Subcutaneous adipose tissue (tissue), 4 donors: ENCODE measurements around the gene ATP2A1. TPM values are rescaled to one million over a fixed set of nuclear protein-coding genes. Genes with fewer than 3 reads are reported as not detected.

Experiments
- CTCF ChIP-seq: fragments of 450-650 bp; IDR thresholded peaks from one replicate; pipeline ENCODE4 v1.5.1; 2016; ENCODE audit warnings: low read depth, mild to moderate bottlenecking, control low read depth, antibody characterized with exemption, moderate library complexity
- total RNA-seq, 4 donors: library from RNA; depleted of rRNA; stranded (reverse); fragments of >200 nt; gene quantifications; one replicate each; pipeline ENCODE4 v1.1.0, GENCODE V29; 2016

ATP2A1 gene
- total RNA-seq, result under 1 TPM in 3 of 4 donors, not detected in 1; 0.19 to 0.44 (median 0.34) TPM

GRCh38 chr16:28878083-28878926 lies at the start of gene ATP2A1:
ATP2A1 (plus strand) TSS chr16:28878488; CDS start chr16:28878672, 184 bp downstream.
- no peak for TF ChIP-seq CTCF

GRCh38 chr16:28829747-28830146 lies 48.5 kb upstream of the ATP2A1 start:
- TF ChIP-seq CTCF, result no peak

- TF ChIP-seq CTCF, result no peak
Measured at GRCh38 chr16:28830531-28830930, 47.8 kb upstream of the ATP2A1 start.

- no peak for TF ChIP-seq CTCF
Measured at GRCh38 chr16:28834349-28834748, 43.9 kb upstream of the ATP2A1 start.

- TF ChIP-seq CTCF, result no peak
Measured at GRCh38 chr16:28834873-28835863, 43.1 kb upstream of the ATP2A1 start.

GRCh38 chr16:28835864-28836760 lies 42.2 kb upstream of the ATP2A1 start:
- no peak for TF ChIP-seq CTCF
